ENCODE data around the gene HOTAIR. TPM values are rescaled to one million over a fixed set of nuclear protein-coding genes. Genes with fewer than 3 reads are reported as not detected.

Gene HOTAIR
- polyA plus RNA-seq, 1 donor from 2014 or later, result not detected

DNA sequence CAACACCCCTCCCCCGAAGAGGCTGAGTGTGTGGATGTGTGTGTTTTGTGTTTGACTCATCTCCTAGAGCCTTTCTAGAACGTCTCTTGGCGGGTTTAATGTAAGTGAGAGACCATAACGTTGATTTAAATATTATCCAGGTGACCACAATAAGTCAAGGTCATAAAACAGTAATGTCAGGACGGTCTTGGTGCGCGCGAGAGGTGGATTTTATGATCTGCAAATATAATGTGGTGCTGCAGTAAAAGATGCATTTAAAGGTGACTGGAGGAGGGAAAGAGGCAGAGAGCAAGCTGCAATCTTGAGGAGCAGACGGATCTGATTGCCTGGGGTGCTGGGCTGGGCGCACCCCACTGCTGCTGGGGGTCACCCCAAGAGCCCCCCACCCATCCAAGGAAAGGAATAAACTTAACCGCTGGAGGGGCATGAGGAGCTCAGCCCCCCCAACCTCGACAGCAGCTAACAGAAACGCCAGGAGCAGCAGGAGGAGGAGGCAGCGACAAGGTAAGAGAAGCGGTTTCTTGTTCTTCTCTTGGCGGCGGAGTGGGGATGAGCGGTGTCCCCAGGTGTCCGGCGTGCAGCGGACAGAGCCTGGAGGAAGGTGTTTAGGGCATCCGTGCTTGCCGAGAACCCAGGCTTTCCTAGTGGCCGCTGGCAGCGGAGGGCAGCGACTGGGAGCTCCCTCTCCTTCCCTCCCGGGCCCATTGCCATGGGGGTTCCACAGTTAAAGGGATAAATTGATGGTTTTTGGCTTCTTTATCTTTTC, 15.7 kb upstream of the HOTAIR start:
- Mint-ChIP-seq H3K4me3 (peak overlapping the region in 1 of 4 donors; percentile 65), H3K27ac (peak overlapping the region; percentile 83 to 97 (median 86)), H3K9me3 (peaks cover 0 to 10% (median 0%) of the 10 kb centered on the region in 3 donors), H3K27me3 (peaks cover 81% of the 10 kb centered on the region), H3K4me1 (peaks cover 16 to 28% (median 22%) of the 10 kb centered on the region in 3 donors), H3K36me3 (no peaks in the 10 kb centered on the region)

- Mint-ChIP-seq H3K9me3 (peaks cover 0 to 12% (median 0%) of the 10 kb centered on the region in 3 donors), H3K27ac (peak overlapping the region; percentile 17 to 88 (median 86)), H3K4me1 (peaks cover 17 to 20% (median 18%) of the 10 kb centered on the region in 3 donors), H3K27me3 (peaks cover 82% of the 10 kb centered on the region), H3K4me3 (peak overlapping the region; percentile 21 to 84 (median 72)), H3K36me3 (no peaks in the 10 kb centered on the region)
These were observed 14.7 kb upstream of the HOTAIR start for GRCh38 chr12:53989227-53990113.

DNA sequence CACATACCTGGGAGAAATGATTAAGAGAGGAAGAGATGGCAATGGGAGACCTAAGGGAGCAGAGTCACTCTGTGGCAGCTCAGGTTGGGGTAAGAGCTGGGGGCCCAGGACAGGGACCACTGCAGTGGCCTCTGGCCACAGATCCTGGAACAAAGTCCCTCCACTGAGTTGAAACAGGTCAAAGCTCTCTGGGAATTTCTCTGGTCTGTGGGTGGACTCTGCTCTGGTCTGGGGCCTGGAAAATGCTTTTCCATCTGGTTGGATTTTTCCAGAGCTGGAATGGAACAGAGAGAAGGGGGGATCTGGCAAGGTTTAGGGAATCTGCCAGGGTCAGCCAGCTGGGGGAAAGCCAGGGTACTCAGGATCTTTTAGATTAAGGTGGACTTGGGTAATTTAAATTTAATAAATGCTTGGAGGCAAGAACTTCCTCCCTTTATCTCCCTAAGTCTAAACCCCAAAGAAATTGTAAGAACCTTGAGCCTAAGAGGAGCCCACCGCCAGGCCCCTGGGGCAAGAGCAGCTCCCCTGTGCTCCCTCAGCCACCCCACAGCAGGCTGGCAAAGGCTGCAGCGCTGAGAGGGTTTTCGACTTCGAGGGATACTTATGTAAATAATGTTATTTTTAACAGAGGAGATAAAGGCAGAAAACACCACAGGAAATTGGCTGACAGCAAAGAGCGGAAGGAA, 13.9 kb upstream of the HOTAIR start:
- peaks cover 2% of the 10 kb centered on the region for H3K36me3 Mint-ChIP-seq
- H3K27ac Mint-ChIP-seq, result peak overlapping the region; percentile 86 to 93 (median 88)
- peak overlapping the region in 3 of 4 donors; percentile 67 to 79 (median 79) for H3K4me3 Mint-ChIP-seq
- peaks cover 12 to 16% (median 12%) of the 10 kb centered on the region in 3 donors for H3K4me1 Mint-ChIP-seq
- H3K9me3 Mint-ChIP-seq, result peaks cover 0 to 9% (median 0%) of the 10 kb centered on the region in 3 donors
- H3K27me3 Mint-ChIP-seq, result peaks cover 78% of the 10 kb centered on the region

GRCh38 chr12:53987787-53988230, 13.1 kb upstream of the HOTAIR start:
- Mint-ChIP-seq H3K4me3 (peak overlapping the region in 2 of 4 donors; percentile 67 to 79), H3K9me3 (peaks cover 0 to 6% (median 0%) of the 10 kb centered on the region in 3 donors), H3K27ac (peak overlapping the region in 2 of 3 donors; percentile 86 to 93), H3K36me3 (peaks cover 2% of the 10 kb centered on the region), H3K4me1 (peaks cover 11 to 12% (median 12%) of the 10 kb centered on the region in 3 donors), H3K27me3 (peaks cover 81% of the 10 kb centered on the region)

GRCh38 chr12:53986686-53987483, 12.1 kb upstream of the HOTAIR start:
- peak overlapping the region in 3 of 4 donors; percentile 72 to 84 (median 79) for H3K4me3 Mint-ChIP-seq
- peaks cover 83% of the 10 kb centered on the region for H3K27me3 Mint-ChIP-seq
- peak overlapping the region; percentile 76 to 88 (median 86) for H3K27ac Mint-ChIP-seq
- peaks cover 11 to 12% (median 12%) of the 10 kb centered on the region in 3 donors for H3K4me1 Mint-ChIP-seq
- H3K36me3 Mint-ChIP-seq, result peaks cover 2% of the 10 kb centered on the region
- peaks cover 0 to 6% (median 0%) of the 10 kb centered on the region in 3 donors for H3K9me3 Mint-ChIP-seq

DNA sequence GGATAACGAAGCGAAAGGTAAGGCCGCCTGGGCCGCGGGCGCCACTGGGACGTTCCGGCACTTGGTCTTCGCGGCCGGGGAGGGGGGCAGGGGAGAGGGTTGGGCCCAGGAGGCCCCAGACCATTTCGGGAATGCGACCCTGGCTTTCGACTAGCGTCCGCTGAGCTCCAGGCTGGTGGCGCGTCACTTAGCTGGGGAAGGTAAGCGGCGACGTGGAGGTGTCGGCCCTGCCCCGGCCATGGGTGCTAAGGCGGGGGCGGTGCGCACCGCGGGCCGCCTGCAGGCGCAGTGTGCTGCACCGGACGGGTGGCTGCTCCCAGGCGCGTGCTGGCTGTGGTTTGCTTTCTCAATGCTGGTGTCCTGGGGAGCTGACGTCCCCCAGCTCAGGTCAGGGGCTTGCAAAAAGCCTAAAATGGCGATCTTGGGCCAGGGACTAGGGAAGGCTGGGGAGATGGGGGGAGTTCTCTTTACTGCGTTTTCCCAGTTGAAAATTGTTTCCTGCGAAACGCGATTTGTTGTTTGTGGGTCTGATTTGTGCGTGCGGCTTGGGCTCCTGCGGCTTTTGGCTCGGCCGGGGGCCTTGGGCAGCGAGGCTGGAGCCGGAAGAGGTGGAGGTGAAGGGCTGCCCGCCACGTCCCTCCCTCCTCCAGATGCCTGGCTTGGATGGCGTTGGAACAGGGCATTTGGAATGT, 11.4 kb upstream of the HOTAIR start:
- peaks cover 12 to 14% (median 12%) of the 10 kb centered on the region in 3 donors for H3K4me1 Mint-ChIP-seq
- peak overlapping the region; percentile 50 to 84 (median 76) for H3K4me3 Mint-ChIP-seq
- H3K27ac Mint-ChIP-seq, result peak overlapping the region; percentile 86 to 96 (median 88)

DNA sequence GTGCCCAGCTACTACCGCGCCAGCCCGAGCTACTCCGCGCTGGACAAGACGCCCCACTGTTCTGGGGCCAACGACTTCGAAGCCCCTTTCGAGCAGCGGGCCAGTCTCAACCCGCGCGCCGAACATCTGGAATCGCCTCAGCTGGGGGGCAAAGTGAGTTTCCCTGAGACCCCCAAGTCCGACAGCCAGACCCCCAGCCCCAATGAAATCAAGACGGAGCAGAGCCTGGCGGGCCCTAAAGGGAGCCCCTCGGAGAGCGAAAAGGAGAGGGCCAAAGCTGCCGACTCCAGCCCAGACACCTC, 10.9 kb upstream of the HOTAIR start:
- Mint-ChIP-seq H3K4me1 (peaks cover 12 to 19% (median 12%) of the 10 kb centered on the region in 3 donors), H3K4me3 (peak overlapping the region; percentile 12 to 77 (median 72)), H3K9me3 (peaks cover 0 to 6% (median 0%) of the 10 kb centered on the region in 3 donors), H3K36me3 (peaks cover 2% of the 10 kb centered on the region), H3K27ac (peak overlapping the region in 2 of 3 donors; percentile 85 to 96), H3K27me3 (peaks cover 83% of the 10 kb centered on the region)

More for the DNA sequence above, 11.4 kb upstream of the HOTAIR start:
- H3K27me3 Mint-ChIP-seq, result peaks cover 82% of the 10 kb centered on the region
- H3K9me3 Mint-ChIP-seq, result peaks cover 0 to 6% (median 0%) of the 10 kb centered on the region in 3 donors
- peaks cover 2% of the 10 kb centered on the region for H3K36me3 Mint-ChIP-seq

GRCh38 chr12:53984901-53985691, 10.3 kb upstream of the HOTAIR start, which contains the start of gene HOXC10:
Gene HOXC10 (plus strand): TSS chr12:53985146. CDS start chr12:53985260, 114 bp downstream.
- H3K27me3 Mint-ChIP-seq, result peaks cover 83% of the 10 kb centered on the region
- H3K36me3 Mint-ChIP-seq, result peaks cover 2% of the 10 kb centered on the region
- peaks cover 0 to 6% (median 0%) of the 10 kb centered on the region in 3 donors for H3K9me3 Mint-ChIP-seq
- H3K27ac Mint-ChIP-seq, result peak within 1 kb of the TSS; percentile 86 to 96 (median 93)
- peaks cover 12 to 20% (median 12%) of the 10 kb centered on the region in 3 donors for H3K4me1 Mint-ChIP-seq
- H3K4me3 Mint-ChIP-seq, result peak within 1 kb of the TSS; percentile 13 to 79 (median 74)

DNA sequence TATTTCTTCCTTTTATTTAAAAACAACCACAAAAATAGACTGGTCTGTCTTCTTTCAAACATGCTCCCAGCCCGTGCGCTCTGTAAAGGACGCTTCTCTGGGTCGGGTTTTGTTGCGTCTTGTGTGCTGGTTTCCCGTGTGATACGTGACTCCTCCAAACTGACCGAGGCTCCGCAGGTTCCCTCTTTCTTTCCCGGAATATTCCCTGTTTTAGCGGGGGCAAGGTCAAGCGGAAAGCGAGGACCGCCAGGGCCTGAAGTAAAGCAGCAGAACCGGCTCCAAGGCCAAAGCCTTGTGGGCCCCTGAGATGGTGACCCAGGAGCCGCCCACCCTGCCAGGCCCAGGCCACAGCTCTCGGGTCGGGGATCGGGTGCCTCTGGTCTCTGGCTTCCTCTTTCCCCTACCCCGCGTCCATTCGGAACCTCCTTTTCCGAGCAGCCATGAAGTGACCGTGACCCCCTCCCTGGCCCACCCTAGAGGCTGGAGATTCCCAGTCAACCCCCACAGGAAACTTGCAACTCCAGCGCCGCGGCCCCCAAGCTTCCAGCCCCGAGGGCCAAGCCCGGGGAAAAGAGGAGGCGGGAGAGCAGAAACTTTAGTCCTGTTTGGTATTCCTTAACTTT, 9.3 kb upstream of the HOTAIR start:
- Mint-ChIP-seq H3K4me1 (peaks cover 4 to 12% (median 5%) of the 10 kb centered on the region in 3 donors), H3K27ac (peak overlapping the region; percentile 86 to 96 (median 93)), H3K36me3 (peaks cover 2% of the 10 kb centered on the region), H3K9me3 (peaks cover 0 to 2% (median 0%) of the 10 kb centered on the region in 3 donors), H3K4me3 (peak overlapping the region in 3 of 4 donors; percentile 13 to 70 (median 57)), H3K27me3 (peaks cover 82% of the 10 kb centered on the region)

DNA sequence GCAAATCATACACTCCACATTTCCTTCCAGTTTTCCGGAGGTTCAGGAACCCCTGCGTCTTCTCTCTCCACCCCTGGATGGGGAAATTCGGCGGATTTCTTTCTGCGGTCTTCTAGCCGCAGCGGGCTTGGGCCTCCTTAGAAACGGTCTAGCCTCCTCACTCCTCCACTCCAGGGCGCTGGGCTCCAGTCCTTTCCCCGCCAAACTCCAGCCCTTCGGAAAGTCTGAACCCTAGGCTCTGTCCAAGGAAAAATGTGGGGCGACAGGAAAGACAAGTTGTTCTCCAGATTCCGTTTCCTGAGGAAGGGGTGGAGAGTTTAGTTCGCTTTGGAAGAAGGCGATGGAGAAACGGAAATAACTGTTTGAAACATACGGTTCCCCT, 8.8 kb upstream of the HOTAIR start:
- H3K36me3 Mint-ChIP-seq, result peaks cover 2% of the 10 kb centered on the region
- H3K4me1 Mint-ChIP-seq, result peaks cover 3 to 8% (median 3%) of the 10 kb centered on the region in 3 donors
- peaks cover 0 to 3% (median 0%) of the 10 kb centered on the region in 3 donors for H3K9me3 Mint-ChIP-seq
- H3K4me3 Mint-ChIP-seq, result peak overlapping the region in 3 of 4 donors; percentile 57 to 81 (median 70)
- H3K27ac Mint-ChIP-seq, result peak overlapping the region; percentile 86 to 96 (median 93)
- peaks cover 82% of the 10 kb centered on the region for H3K27me3 Mint-ChIP-seq

DNA sequence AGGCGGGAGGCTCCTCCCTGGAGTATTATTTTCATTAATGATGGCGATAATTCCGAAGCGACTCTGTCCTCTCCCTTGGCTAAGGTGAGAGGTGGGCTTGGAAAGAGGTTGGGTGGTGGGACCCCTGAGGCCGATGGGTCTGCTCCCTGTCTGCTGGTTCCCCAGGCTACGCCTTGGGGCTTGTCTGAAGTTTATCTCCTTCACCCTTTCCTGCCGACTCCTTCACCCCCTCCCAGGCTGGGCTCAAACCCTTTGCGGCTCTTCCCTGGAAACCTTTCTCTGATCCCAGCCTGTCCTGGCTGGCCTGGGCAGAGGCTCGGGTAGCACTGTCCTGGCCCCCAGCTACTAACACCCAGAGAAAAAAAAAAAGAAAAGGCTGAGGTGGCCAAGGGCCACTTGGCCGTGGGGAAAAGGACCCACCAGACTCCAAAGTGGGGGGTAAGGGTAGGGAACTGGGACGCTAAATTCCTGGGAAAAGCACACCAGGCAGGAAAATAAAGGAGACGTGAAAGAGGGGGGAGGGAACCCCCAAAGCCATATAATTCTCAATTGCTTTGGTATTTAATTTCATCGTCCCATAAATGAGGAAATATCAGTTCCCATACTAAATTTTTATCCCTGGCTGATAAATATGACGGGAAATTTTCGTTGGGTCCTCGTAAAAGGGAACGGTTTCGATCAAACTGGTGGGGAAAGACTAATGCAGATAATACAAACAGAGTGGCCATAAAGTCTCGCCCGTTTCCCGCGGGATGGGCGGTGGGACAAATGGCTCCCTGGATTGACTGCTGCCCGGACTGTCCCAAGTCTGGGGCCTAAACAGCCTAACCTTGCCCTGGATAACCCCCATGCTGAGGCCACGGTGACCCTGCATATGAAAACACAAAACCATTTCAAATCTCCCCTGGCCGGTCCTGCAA, 8.2 kb upstream of the HOTAIR start:
- peaks cover 2% of the 10 kb centered on the region for H3K36me3 Mint-ChIP-seq
- H3K9me3 Mint-ChIP-seq, result peaks cover 0 to 5% (median 0%) of the 10 kb centered on the region in 3 donors
- H3K4me3 Mint-ChIP-seq, result peak overlapping the region in 3 of 4 donors; percentile 57 to 81 (median 70)
- H3K27me3 Mint-ChIP-seq, result peaks cover 81% of the 10 kb centered on the region
- peaks cover 6 to 8% (median 7%) of the 10 kb centered on the region in 3 donors for H3K4me1 Mint-ChIP-seq
- peak overlapping the region; percentile 86 to 96 (median 93) for H3K27ac Mint-ChIP-seq

All from IgD-negative memory B cell (primary cell).